ENCODE data around the gene ILF3.
"Not testable (repeated sequence)": the region's sequence is repeated elsewhere in the genome, so short reads cannot be mapped to it uniquely, and the experiment has no call there.

ILF3 gene

GRCh38 chr19:10648360-10648759 lies 5.8 kb upstream of the ILF3 start:
- no peak overlapping the region for H3K27ac Mint-ChIP-seq
- H3K36me3 Mint-ChIP-seq = peaks cover 15% of the 10 kb centered on the region
- no peak overlapping the region for H3K4me3 Mint-ChIP-seq
- H3K4me1 Mint-ChIP-seq = peaks cover 15% of the 10 kb centered on the region
- H3K27me3 Mint-ChIP-seq = no peaks in the 10 kb centered on the region
- CTCF ChIA-PET = interaction anchor here (13.3 kb wide), 1 partner anchor 68 kb away, joined by 299 read pairs; no protein-coding TSS in a partner anchor
- DNase-seq = no peak
- no peaks in the 10 kb centered on the region for H3K9me3 Mint-ChIP-seq

DNA sequence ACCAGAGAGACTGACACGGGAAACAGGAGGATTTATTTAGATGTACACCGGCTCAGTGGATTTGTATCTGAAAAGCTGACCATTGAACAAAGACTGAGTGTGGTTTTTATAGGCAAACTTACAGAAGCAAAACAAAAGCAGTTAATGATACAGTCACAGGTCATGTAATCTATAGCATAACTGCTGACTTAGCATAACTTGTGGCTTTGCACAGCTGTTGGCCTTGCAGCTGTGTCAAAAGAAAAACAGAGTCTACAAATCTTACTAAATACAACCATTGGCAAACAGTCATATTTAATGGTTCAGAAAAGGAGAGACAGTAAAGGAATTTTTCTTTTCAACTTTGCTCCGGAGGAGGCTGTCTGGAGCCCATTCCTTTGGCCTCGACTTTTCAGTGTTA lies 2.3 kb upstream of the ILF3 start:
- H3K4me3 Mint-ChIP-seq = peak overlapping the region; percentile 90
- H3K27ac Mint-ChIP-seq = peak overlapping the region; percentile 67
- H3K4me1 Mint-ChIP-seq = peaks cover 28% of the 10 kb centered on the region
- H3K36me3 Mint-ChIP-seq = peaks cover 22% of the 10 kb centered on the region
- peaks cover 3% of the 10 kb centered on the region for H3K27me3 Mint-ChIP-seq
- CTCF ChIA-PET = interaction anchor here (2.6 to 13.3 kb wide), 2 partner anchors 48 to 71 kb away, joined by 11 to 299 read pairs; no protein-coding TSS in a partner anchor
- no peaks in the 10 kb centered on the region for H3K9me3 Mint-ChIP-seq
- DNase-seq = no peak

DNA sequence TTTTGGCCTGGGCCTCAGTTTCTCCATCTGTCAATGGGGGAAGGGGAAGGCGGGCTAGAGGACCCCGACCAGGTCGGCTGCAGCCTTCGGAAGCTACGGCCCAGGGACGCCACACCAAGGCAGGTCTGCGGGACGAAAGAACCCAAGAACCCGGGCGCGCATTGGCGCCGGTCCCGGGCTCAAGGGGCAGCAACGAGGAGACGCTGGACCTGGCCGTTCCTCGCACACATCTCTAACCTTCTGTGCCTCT lies 739 bp upstream of the ILF3 start:
- peak overlapping the region; percentile 98 for H3K27ac Mint-ChIP-seq
- CTCF ChIA-PET = interaction anchor here (0.6 to 13.3 kb wide), 4 partner anchors 9 to 73 kb away, joined by 3 to 299 read pairs (median 8); no protein-coding TSS in a partner anchor
- peaks cover 3% of the 10 kb centered on the region for H3K27me3 Mint-ChIP-seq
- no peak for DNase-seq
- peak overlapping the region; percentile 90 for H3K4me3 Mint-ChIP-seq
- peaks cover 24% of the 10 kb centered on the region for H3K36me3 Mint-ChIP-seq
- peaks cover 37% of the 10 kb centered on the region for H3K4me1 Mint-ChIP-seq
- H3K9me3 Mint-ChIP-seq = no peaks in the 10 kb centered on the region

GRCh38 chr19:10654610-10655456 lies 687 bp downstream of the ILF3 start:
- H3K36me3 Mint-ChIP-seq = peaks cover 24% of the 10 kb centered on the region
- CTCF ChIA-PET = interaction anchor here (1.0 kb wide), 2 partner anchors 47 to 209 kb away, joined by 3 read pairs; partner anchors contain the start of gene QTRT1
- H3K4me1 Mint-ChIP-seq = peaks cover 45% of the 10 kb centered on the region
- H3K9me3 Mint-ChIP-seq = no peaks in the 10 kb centered on the region
- DNase-seq = peak; percentile 71
- peaks cover 3% of the 10 kb centered on the region for H3K27me3 Mint-ChIP-seq
- peak overlapping the region; percentile 93 for H3K4me3 Mint-ChIP-seq
- peak overlapping the region; percentile 95 for H3K27ac Mint-ChIP-seq

- no peaks in the 10 kb centered on the region for H3K9me3 Mint-ChIP-seq
- peaks cover 3% of the 10 kb centered on the region for H3K27me3 Mint-ChIP-seq
- peaks cover 50% of the 10 kb centered on the region for H3K4me1 Mint-ChIP-seq
- CTCF ChIA-PET = interaction anchor here (0.5 to 1.7 kb wide), 6 partner anchors 11 to 209 kb away, joined by 3 to 6 read pairs (median 4); partner anchors contain the start of gene QTRT1
- peak overlapping the region; percentile 93 for H3K4me3 Mint-ChIP-seq
- peaks cover 28% of the 10 kb centered on the region for H3K36me3 Mint-ChIP-seq
- DNase-seq = peak; percentile 27
- H3K27ac Mint-ChIP-seq = peak overlapping the region; percentile 95
Measured at GRCh38 chr19:10655457-10656312, 1.5 kb downstream of the ILF3 start.

DNA sequence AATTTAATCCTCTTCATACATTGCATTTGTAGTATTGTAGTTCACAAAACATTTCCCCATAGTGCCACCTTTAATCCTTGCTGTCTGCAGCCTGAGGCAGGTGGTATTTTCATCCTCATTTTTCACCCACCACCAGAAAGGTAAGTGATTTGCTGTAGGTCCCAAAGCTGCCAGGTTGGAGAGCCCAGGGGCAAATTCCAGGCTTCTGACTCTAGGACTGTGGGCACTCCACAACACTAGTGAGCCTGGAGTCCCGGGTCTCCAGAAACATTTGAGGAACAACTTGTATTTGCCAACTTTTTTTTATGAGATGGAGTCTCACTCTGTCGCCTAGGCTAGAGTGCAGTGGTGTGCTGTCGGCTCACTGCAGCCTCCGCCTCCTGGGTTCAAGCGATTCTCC lies 6.2 kb downstream of the ILF3 start:
- no peak overlapping the region for H3K4me3 Mint-ChIP-seq
- no peak overlapping the region for H3K27ac Mint-ChIP-seq
- no peaks in the 10 kb centered on the region for H3K9me3 Mint-ChIP-seq
- CTCF ChIA-PET = interaction anchor here (0.6 to 1.1 kb wide), 3 partner anchors 14 to 81 kb away, joined by 3 to 4 read pairs (median 3); no protein-coding TSS in a partner anchor
- no peak for DNase-seq
- H3K36me3 Mint-ChIP-seq = peaks cover 20% of the 10 kb centered on the region
- H3K4me1 Mint-ChIP-seq = peaks cover 55% of the 10 kb centered on the region
- H3K27me3 Mint-ChIP-seq = no peaks in the 10 kb centered on the region

DNA sequence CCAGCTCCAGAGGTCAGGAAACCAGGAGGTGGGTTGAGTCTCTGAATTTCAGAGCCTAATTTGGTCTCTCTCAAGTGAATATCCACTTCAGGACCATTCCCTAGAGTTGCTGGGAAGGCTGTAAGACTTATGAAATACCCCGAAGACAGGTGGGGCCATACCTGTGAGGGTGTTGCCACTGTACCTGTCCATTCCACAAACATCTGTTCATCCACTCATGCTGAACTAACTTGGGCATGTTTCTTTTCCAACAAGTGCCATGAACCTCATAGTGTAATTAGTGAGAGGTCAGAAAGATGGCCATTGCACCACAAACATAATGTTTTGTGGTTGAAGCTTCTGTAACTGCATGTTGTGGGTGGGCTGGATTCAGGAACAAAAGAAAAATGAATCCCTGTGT lies 7.8 kb downstream of the ILF3 start:
- H3K27ac Mint-ChIP-seq = peak overlapping the region; percentile 24
- no peak for DNase-seq
- H3K27me3 Mint-ChIP-seq = no peaks in the 10 kb centered on the region
- H3K36me3 Mint-ChIP-seq = peaks cover 11% of the 10 kb centered on the region
- H3K9me3 Mint-ChIP-seq = no peaks in the 10 kb centered on the region
- H3K4me1 Mint-ChIP-seq = peaks cover 42% of the 10 kb centered on the region
- CTCF ChIA-PET = interaction anchor here (1.3 to 1.8 kb wide), 2 partner anchors 38 to 119 kb away, joined by 5 to 6 read pairs; no protein-coding TSS in a partner anchor
- no peak overlapping the region for H3K4me3 Mint-ChIP-seq

- no peak for DNase-seq
- no peak overlapping the region for H3K4me3 Mint-ChIP-seq
- CTCF ChIA-PET = interaction anchor here (1.3 to 1.8 kb wide), 2 partner anchors 37 to 120 kb away, joined by 5 to 6 read pairs; no protein-coding TSS in a partner anchor
- H3K4me1 Mint-ChIP-seq = peaks cover 37% of the 10 kb centered on the region
- H3K27me3 Mint-ChIP-seq = no peaks in the 10 kb centered on the region
- no peaks in the 10 kb centered on the region for H3K9me3 Mint-ChIP-seq
- H3K36me3 Mint-ChIP-seq = peaks cover 10% of the 10 kb centered on the region
- H3K27ac Mint-ChIP-seq = peak overlapping the region; percentile 59
Measured at GRCh38 chr19:10662384-10663251, 8.5 kb downstream of the ILF3 start.

DNA sequence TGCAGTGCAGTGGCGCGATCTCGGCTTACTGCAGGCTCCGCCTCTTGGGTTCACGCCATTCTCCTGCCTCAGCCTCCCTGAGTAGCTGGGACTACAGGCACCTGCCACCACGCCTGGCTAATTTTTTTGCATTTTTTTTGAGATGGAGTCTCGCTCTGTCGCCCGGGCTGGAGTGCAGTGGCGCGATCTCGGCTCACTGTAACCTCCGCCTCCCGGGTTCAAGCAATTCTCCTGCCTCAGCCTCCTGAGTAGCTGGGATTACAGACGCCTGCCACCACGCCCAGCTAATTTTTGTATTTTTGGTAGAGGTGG lies 9.1 kb downstream of the ILF3 start:
- not testable (repeated sequence) for H3K27me3 Mint-ChIP-seq, H3K27ac Mint-ChIP-seq, DNase-seq, H3K9me3 Mint-ChIP-seq, H3K4me3 Mint-ChIP-seq, H3K36me3 Mint-ChIP-seq
- CTCF ChIA-PET = interaction anchor here (1.8 kb wide), 1 partner anchor 37 kb away, joined by 6 read pairs; no protein-coding TSS in a partner anchor
- H3K4me1 Mint-ChIP-seq = peaks cover 38% of the 10 kb centered on the region

- Mint-ChIP-seq H3K27me3 (no peaks in the 10 kb centered on the region), H3K4me1 (peaks cover 17% of the 10 kb centered on the region), H3K27ac (peak overlapping the region; percentile 28), H3K9me3 (no peaks in the 10 kb centered on the region), H3K4me3 (no peak overlapping the region), H3K36me3 (peaks cover 17% of the 10 kb centered on the region)
- no peak for DNase-seq
- CTCF ChIA-PET = no interaction called here
Measured at GRCh38 chr19:10667867-10668266, 13.7 kb downstream of the ILF3 start.

- no peak for DNase-seq
- no peaks in the 10 kb centered on the region for H3K9me3 Mint-ChIP-seq
- no peak overlapping the region for H3K4me3 Mint-ChIP-seq
- no peak overlapping the region for H3K27ac Mint-ChIP-seq
- no peaks in the 10 kb centered on the region for H3K27me3 Mint-ChIP-seq
- CTCF ChIA-PET = no interaction called here
- H3K4me1 Mint-ChIP-seq = peaks cover 12% of the 10 kb centered on the region
- peaks cover 22% of the 10 kb centered on the region for H3K36me3 Mint-ChIP-seq
Measured at GRCh38 chr19:10669246-10669645, 15.1 kb downstream of the ILF3 start.

DNA sequence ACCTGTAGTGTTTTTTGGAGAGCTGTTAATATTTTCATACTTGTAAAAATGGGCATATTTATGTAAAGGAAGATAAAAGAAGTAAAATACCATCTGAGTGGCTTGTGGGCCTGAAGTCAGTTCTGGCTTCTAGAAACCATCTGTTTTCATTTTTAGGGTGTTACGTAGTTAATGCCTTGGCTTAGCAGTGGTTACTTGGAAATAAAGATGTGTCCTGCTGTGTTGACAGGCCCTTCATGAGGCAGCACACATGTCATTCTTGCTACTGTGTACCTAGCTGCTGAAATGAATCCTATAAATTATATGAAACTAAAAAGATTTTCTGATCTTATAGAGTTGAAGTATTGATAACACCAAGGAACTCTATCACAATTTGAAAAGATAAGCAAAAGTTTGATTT lies 16.0 kb downstream of the ILF3 start:
- no peak overlapping the region for H3K27ac Mint-ChIP-seq
- no peak overlapping the region for H3K4me3 Mint-ChIP-seq
- no peak for DNase-seq
- CTCF ChIA-PET = interaction anchor here (4.2 kb wide), 1 partner anchor 29 kb away, joined by 14 read pairs; no protein-coding TSS in a partner anchor
- H3K9me3 Mint-ChIP-seq = no peaks in the 10 kb centered on the region
- peaks cover 22% of the 10 kb centered on the region for H3K36me3 Mint-ChIP-seq
- peaks cover 12% of the 10 kb centered on the region for H3K4me1 Mint-ChIP-seq
- H3K27me3 Mint-ChIP-seq = no peaks in the 10 kb centered on the region

GRCh38 chr19:10670876-10671804 lies 17.0 kb downstream of the ILF3 start:
- CTCF ChIA-PET = interaction anchor here (2.7 to 4.2 kb wide), 2 partner anchors 28 to 90 kb away, joined by 13 to 14 read pairs; no protein-coding TSS in a partner anchor

More at GRCh38 chr19:10670876-10671804, 17.0 kb downstream of the ILF3 start:
- H3K4me3 Mint-ChIP-seq = no peak overlapping the region
- no peak for DNase-seq
- peaks cover 28% of the 10 kb centered on the region for H3K36me3 Mint-ChIP-seq
- H3K27ac Mint-ChIP-seq = no peak overlapping the region
- no peaks in the 10 kb centered on the region for H3K9me3 Mint-ChIP-seq
- no peaks in the 10 kb centered on the region for H3K27me3 Mint-ChIP-seq
- H3K4me1 Mint-ChIP-seq = peaks cover 12% of the 10 kb centered on the region
